Memory B cell (primary cell): ENCODE data around the gene ASXL2.
A peak's percentile ranks its signal among the peaks of the same experiment; 100 is the strongest.

Source experiments
- ATAC-seq: fragments of 150-1000 bp; cut with Tn5 transposase; 2 replicates; pipeline ENCODE4 v1.10.0; 2021; ENCODE audit warnings: low read depth, mild to moderate bottlenecking, moderate library complexity
- DNase-seq, 2 donors: peaks; one replicate each; pipeline ENCODE4 v3.0.0; 2022; ENCODE audit warnings: low spot score in 2 of 2
- H3K27ac Mint-ChIP-seq: one replicate; pipeline ENCODE4 v1.8.0; 2022; ENCODE audit warnings: mild to moderate bottlenecking, moderate library complexity, mixed read lengths
- H3K27me3 Mint-ChIP-seq: one replicate; pipeline ENCODE4 v1.8.0; 2022; ENCODE audit warnings: mixed read lengths
- H3K36me3 Mint-ChIP-seq: one replicate; pipeline ENCODE4 v1.8.0; 2022; ENCODE audit warnings: mild to moderate bottlenecking, mixed read lengths
- H3K4me1 Mint-ChIP-seq: one replicate; pipeline ENCODE4 v1.8.0; 2022; ENCODE audit warnings: mixed read lengths
- H3K4me3 Mint-ChIP-seq: one replicate; pipeline ENCODE4 v1.8.0; 2022; ENCODE audit warnings: mild to moderate bottlenecking, moderate library complexity, mixed read lengths
- H3K9me3 Mint-ChIP-seq: one replicate; pipeline ENCODE4 v1.8.0; 2022; ENCODE audit warnings: mixed read lengths

ASXL2 gene

DNA sequence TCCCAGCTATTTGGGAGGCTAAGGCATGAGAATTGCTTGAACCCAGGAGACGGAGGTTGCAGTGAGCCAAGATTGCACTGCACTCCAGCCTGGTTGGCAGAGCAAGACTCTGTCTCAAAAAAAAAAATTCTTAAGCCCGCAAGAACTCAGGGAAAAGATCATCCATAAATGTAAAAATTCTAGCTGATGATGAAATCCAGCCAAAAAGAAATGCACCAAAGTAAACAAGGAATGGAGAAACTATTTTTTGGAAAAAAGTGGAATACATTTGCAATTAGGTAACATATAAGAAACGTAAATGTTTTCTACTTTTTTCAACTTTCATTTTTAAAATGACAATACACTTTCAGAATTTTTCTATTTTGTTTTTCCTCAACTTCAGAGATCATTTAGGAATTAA, 61.3 kb downstream of the ASXL2 start:
- DNase-seq (no peak), ATAC-seq (no peak)
- H3K9me3 Mint-ChIP-seq, result no peaks in the 10 kb centered on the region
- no peaks in the 10 kb centered on the region for H3K27me3 Mint-ChIP-seq
- H3K27ac Mint-ChIP-seq, result no peak overlapping the region
- H3K4me3 Mint-ChIP-seq, result no peak overlapping the region
- no peaks in the 10 kb centered on the region for H3K36me3 Mint-ChIP-seq
- peaks cover 15% of the 10 kb centered on the region for H3K4me1 Mint-ChIP-seq

DNA sequence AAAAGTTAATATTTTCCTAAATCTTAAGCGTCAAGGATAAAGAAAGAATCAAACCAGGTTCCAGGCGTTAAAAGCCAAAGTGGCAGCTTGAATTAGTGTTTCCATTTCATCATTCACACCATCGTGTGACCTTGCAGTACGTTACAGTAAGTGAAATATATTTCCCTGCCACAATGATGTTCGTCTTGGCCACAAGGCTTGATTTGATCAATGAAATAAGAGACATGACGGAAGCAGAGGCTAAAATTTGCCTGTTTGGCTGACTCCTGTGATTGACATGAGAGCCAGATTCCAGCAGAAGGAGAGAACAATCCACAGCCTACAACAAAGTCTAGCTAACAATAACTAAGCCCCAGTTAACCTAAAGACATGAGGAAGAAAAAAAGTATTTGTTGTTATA, 62.0 kb downstream of the ASXL2 start:
- no peaks in the 10 kb centered on the region for H3K27me3 Mint-ChIP-seq
- H3K27ac Mint-ChIP-seq, result no peak overlapping the region
- H3K4me3 Mint-ChIP-seq, result no peak overlapping the region
- DNase-seq (no peak), ATAC-seq (no peak)
- no peaks in the 10 kb centered on the region for H3K36me3 Mint-ChIP-seq
- H3K4me1 Mint-ChIP-seq, result peaks cover 12% of the 10 kb centered on the region
- H3K9me3 Mint-ChIP-seq, result no peaks in the 10 kb centered on the region

DNA sequence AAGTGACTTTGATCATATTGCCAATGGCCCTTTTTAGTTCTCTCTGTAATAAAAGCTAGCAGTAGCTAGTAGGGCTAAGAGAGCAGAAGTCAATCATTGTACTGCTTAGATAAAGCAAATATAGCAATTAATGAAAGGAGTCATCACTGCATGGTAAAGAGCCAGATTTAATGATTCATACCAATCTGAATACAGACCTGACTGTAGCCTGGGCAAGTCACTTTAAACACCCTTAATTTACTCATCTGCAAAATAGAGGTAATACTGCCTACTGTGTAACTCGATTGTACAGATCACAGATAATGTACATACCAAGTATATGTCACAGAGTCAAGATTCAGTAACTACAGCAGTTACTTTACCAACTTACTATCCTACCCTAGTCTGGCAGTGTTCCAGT, 63.6 kb downstream of the ASXL2 start:
- no peak for DNase-seq
- Mint-ChIP-seq H3K9me3 (no peaks in the 10 kb centered on the region), H3K27me3 (no peaks in the 10 kb centered on the region), H3K4me3 (no peak overlapping the region), H3K27ac (no peak overlapping the region), H3K36me3 (peaks cover 9% of the 10 kb centered on the region), H3K4me1 (peaks cover 20% of the 10 kb centered on the region)
- ATAC-seq, result no peak

DNA sequence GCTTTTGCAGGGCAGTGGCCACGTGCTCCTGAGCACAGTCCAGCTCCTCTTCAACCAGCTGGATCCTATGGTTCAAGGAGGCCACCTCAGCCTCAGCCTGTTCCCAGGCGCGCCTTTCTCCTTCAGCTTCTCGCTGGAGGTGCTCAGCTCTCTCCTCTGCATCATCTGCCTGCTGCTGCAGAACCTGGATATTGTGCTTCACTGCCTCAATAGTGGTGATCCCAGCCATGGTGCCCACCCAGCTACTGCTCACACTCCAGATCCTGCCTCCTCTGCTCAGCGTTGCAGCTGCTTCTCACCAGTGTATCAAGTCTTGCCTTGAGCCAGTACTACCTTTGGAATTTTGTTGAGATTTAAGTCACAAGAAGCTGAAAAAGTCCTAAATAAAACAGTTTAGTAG, 67.9 kb downstream of the ASXL2 start:
- Mint-ChIP-seq H3K4me1 (peaks cover 22% of the 10 kb centered on the region), H3K4me3 (no peak overlapping the region), H3K27me3 (no peaks in the 10 kb centered on the region), H3K9me3 (no peaks in the 10 kb centered on the region), H3K36me3 (peaks cover 15% of the 10 kb centered on the region), H3K27ac (peak overlapping the region; percentile 1)
- no peak for DNase-seq
- no peak for ATAC-seq

DNA sequence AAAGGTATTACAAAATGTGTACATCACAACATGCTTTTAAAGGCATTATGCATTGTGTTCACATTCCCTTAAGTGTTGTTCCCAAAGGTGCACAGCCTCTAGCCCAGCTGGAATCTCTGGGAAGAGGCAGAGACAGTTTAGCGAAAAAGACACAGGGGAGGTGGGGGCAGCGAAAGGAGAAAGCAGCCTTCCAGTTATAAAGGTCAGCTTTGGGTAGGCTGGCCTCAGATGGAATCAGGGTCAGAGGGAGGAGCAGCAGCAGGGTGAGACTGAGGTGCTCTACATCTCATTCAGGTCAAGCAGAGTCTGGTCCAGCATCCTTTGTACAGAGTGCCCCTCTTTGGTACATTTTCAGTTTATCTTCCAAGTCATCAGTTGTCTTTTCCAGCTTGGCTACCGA, 68.6 kb downstream of the ASXL2 start:
- no peaks in the 10 kb centered on the region for H3K9me3 Mint-ChIP-seq
- no peak overlapping the region for H3K27ac Mint-ChIP-seq
- H3K4me3 Mint-ChIP-seq, result no peak overlapping the region
- DNase-seq, result no peak
- H3K4me1 Mint-ChIP-seq, result peaks cover 20% of the 10 kb centered on the region
- peaks cover 15% of the 10 kb centered on the region for H3K36me3 Mint-ChIP-seq
- H3K27me3 Mint-ChIP-seq, result no peaks in the 10 kb centered on the region
- no peak for ATAC-seq

DNA sequence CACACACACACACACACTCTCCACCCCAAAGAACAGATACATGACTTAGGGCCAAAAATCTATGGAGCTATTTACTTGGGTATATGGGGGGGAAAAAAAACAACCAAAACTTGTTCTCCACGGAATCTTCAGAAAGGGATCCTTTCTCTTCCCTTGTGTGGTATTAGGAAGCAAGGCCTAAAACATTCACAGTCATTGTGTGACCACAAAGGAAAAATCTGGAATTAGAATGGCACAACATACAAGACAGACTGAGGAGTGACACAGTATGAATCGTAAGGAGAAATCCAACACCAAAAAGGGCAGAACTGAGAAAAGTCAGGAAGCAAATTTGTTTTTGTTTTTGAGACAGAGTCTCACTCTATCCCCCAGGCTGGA, 70.3 kb downstream of the ASXL2 start:
- no peak for ATAC-seq
- H3K4me3 Mint-ChIP-seq, result no peak overlapping the region

DNA sequence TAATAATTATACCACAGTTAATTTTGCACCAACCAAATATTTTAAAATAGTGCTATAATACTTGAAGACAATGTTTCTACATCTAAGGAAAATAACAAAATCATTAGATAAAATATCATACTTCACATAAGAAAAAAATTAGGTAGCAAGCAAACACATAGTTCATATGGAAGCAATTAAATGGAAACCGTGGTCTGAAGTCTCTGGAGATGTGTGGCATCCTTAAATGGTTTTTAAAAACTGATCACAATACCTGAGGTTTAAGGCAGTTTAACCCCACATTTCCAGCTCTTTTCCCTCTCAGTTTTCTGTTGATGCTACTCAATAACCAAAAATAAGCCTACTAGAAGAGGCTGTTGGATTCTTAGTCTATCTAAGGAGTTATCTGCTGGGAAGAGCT, 71.3 kb downstream of the ASXL2 start:
- Mint-ChIP-seq H3K27me3 (no peaks in the 10 kb centered on the region), H3K4me3 (no peak overlapping the region), H3K9me3 (no peaks in the 10 kb centered on the region), H3K4me1 (peaks cover 22% of the 10 kb centered on the region), H3K36me3 (peaks cover 22% of the 10 kb centered on the region), H3K27ac (no peak overlapping the region)
- ATAC-seq (no peak), DNase-seq (no peak)

More for the DNA sequence above, 70.3 kb downstream of the ASXL2 start:
- Mint-ChIP-seq H3K27ac (no peak overlapping the region), H3K9me3 (no peaks in the 10 kb centered on the region), H3K4me1 (peaks cover 22% of the 10 kb centered on the region), H3K36me3 (peaks cover 22% of the 10 kb centered on the region), H3K27me3 (no peaks in the 10 kb centered on the region)
- no peak for DNase-seq

DNA sequence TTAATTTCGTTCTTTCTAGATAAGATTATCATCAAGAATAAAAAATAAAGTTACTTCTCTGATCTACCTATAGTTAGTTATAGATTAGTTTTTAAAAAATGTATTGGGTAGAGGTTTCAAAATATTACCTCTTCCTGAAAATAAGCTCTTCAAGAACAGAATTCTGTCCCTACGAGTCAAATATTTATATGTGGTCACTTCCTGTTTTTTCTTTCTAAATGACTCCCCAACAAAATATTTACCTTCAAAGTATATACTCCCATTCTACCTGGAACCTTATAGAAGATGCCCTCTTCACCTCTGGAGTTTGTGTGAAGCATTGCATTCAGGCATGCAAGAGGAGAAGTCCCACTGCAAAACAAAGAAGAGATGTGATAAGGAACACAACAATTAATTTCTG, 72.3 kb downstream of the ASXL2 start:
- no peak overlapping the region for H3K27ac Mint-ChIP-seq
- no peaks in the 10 kb centered on the region for H3K27me3 Mint-ChIP-seq
- H3K9me3 Mint-ChIP-seq, result no peaks in the 10 kb centered on the region
- no peak overlapping the region for H3K4me3 Mint-ChIP-seq
- DNase-seq (no peak), ATAC-seq (no peak)
- peaks cover 27% of the 10 kb centered on the region for H3K36me3 Mint-ChIP-seq
- peaks cover 24% of the 10 kb centered on the region for H3K4me1 Mint-ChIP-seq

DNA sequence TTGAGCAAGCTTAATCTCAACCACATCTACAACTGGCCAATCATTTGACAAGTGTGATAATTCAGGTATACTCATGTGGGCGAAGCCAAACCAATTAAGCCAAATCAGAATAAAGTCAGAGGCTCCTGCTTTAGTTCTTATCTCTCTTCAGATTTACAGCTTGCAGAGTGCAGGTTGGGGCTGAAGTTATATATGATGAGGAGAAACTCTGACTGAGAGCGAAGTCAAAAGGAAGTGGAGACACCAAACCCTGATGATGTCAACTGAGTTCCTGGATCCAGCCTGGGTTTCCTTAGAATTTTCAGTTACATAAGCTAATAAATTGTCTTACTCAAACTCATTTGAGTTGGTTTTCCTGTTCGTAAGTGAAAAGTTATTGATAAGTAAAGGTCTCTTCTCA, 73.9 kb downstream of the ASXL2 start:
- peaks cover 16% of the 10 kb centered on the region for H3K4me1 Mint-ChIP-seq
- no peak for DNase-seq
- no peaks in the 10 kb centered on the region for H3K27me3 Mint-ChIP-seq
- no peak overlapping the region for H3K27ac Mint-ChIP-seq
- no peak overlapping the region for H3K4me3 Mint-ChIP-seq
- no peaks in the 10 kb centered on the region for H3K9me3 Mint-ChIP-seq
- peaks cover 19% of the 10 kb centered on the region for H3K36me3 Mint-ChIP-seq
- ATAC-seq, result no peak

DNA sequence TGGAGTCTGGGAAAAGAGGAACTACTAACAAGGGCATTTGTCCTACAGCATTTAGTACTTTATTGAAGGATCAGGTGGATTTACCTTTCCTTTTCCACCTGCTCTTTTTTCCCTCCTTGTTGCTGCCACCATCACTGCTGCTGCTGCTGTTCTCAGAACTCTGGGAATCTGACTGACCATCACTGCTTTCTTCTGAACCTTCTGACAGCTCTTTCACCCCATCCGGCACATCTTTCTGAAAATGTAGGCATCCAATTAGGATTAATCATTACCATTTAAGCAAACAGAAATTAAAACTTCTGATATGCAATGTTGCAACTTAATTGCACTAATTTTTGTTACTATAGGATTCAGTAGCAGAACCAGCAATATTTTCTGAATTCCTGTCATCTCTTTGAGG, 79.0 kb downstream of the ASXL2 start:
- DNase-seq (no peak), ATAC-seq (no peak)
- Mint-ChIP-seq H3K27me3 (no peaks in the 10 kb centered on the region), H3K36me3 (peaks cover 40% of the 10 kb centered on the region), H3K4me3 (no peak overlapping the region), H3K27ac (no peak overlapping the region), H3K9me3 (no peaks in the 10 kb centered on the region), H3K4me1 (peaks cover 17% of the 10 kb centered on the region)

DNA sequence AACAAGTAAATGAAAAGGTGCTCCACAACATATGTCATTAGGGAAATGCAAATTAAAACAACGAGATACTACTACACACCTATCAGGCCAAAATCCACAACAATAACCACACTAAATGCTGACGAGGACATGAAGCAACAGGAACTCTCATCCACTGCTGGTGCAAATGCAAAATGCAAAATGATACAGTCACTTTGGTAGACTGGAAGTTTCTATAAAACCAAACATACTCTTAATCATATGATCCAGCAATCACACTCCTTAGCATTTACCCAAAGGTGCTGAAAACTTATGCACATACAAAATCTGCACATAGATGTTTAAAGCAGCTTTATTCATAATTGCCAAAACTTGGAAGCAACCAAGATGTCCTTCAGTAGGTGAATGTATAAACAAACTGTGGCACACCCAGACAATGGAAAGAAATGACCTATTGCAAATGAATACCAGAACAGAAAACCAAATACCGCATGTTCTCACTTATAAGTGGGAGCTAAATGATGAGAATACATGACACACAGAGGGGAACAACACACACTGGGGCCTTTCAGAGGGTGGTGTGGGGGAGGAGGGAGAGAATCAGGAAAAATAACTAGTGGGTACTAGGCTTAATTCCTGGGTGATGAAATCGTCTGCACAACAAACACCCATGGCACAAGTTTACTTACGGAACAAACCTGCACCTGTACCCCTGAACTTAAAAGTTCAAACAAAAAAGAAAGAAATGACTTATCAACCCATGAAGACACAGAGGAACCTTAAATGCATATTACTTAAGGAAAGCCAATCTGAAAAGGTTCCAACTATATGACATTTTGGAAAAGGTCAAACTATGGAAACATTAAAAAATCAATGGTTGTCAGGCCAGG, 80.4 kb downstream of the ASXL2 start:
- ATAC-seq (no peak), DNase-seq (no peak)
- no peaks in the 10 kb centered on the region for H3K9me3 Mint-ChIP-seq
- no peaks in the 10 kb centered on the region for H3K27me3 Mint-ChIP-seq
- H3K27ac Mint-ChIP-seq, result peak overlapping the region; percentile 43
- peaks cover 34% of the 10 kb centered on the region for H3K36me3 Mint-ChIP-seq
- H3K4me1 Mint-ChIP-seq, result peaks cover 19% of the 10 kb centered on the region
- no peak overlapping the region for H3K4me3 Mint-ChIP-seq

DNA sequence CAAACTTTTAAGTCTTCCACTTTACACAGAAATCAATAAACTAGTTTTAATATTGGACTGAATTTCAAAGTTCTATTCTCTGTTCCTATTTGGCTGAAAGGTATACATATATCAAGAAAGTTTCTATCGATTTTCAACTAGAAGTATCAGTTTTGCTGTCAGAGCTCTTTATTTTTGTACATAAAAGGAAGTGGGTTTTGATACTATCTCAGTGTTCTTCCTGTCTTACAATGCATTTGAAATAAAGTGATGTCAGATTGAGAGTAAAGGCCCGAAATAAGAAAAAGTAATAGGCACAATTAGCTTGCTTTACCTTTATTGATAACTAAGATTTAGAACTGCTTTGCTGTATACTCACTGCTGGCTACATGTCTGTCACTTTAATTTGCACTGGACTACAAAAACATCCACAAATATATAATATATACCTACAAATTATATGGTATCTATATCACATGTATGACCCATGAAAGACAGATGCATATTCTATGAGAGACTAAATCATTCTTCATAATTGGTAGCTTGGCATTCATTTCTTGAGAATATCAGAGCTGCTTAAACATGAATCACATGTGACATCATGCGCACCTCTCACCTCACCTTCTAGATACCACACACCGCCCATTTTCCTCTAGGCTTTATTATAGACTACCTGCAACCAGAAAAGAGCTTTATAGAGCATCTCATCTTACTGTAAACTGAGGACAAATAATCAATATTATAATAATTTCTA, 83.6 kb downstream of the ASXL2 start:
- Mint-ChIP-seq H3K4me3 (peak overlapping the region; percentile 24), H3K4me1 (peaks cover 17% of the 10 kb centered on the region), H3K27ac (peak overlapping the region; percentile 63), H3K36me3 (peaks cover 31% of the 10 kb centered on the region), H3K27me3 (no peaks in the 10 kb centered on the region), H3K9me3 (no peaks in the 10 kb centered on the region)
- no peak for DNase-seq
- peak; percentile 29 for ATAC-seq

DNA sequence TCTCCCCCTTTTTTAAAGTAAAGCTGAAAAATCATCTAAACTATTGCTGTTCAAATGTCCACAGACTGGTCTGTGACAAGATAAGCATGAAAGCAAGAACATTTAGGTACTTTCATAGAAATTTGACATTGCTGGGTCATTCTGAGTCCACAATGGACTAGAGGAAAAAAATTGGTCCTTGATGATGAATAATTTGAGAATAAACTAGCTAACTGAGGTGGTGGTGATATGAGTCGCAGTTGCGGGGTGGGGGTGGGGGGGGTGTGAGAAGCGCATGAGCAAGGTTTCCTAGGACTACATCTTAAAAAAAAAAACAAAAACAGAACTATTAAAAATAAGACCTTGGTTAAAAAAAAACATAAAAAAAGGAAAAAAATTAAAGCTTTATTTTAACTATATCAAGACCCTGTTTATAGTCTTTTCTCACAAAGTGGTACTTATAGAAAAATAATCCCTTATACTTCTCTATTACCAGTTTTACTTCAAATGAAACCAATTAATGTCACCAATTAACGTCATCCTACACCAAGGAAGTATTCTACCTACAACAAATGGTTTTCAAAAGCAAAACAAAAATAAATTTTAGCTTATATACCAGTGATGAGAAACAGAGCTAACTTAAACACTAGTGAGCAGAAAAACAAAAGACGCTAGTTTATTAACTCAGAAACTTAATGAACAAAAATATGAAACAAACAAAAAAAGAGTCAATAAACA, 88.1 kb downstream of the ASXL2 start:
- H3K36me3 Mint-ChIP-seq, result peaks cover 11% of the 10 kb centered on the region
- H3K27me3 Mint-ChIP-seq, result no peaks in the 10 kb centered on the region
- DNase-seq (no peak), ATAC-seq (no peak)
- H3K4me3 Mint-ChIP-seq, result no peak overlapping the region
- H3K9me3 Mint-ChIP-seq, result no peaks in the 10 kb centered on the region
- no peak overlapping the region for H3K27ac Mint-ChIP-seq
- peaks cover 7% of the 10 kb centered on the region for H3K4me1 Mint-ChIP-seq

DNA sequence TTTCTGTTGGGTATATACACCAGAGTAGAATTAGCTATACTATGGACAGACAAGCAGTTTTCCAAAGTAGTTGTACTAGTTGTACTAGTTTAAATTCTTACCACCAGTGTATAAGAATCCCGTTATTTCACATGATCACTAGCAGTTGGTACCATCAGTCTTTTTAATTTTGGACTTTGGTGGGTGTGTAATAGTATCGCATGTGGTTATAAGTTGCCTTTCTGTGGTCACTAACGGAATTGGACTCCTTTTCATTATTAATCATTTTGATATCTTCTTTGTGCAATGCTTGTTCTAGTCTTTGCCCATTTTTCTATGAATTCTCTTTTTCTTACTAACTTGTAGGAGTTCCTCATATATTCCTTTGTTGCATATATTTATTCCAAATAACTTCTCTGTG, 89.8 kb downstream of the ASXL2 start:
- Mint-ChIP-seq H3K4me1 (peaks cover under 1% of the 10 kb centered on the region), H3K36me3 (peaks cover 12% of the 10 kb centered on the region), H3K9me3 (no peaks in the 10 kb centered on the region), H3K4me3 (no peak overlapping the region), H3K27ac (no peak overlapping the region), H3K27me3 (no peaks in the 10 kb centered on the region)
- ATAC-seq (no peak), DNase-seq (no peak)
